TTC549 (cell line): Measurements from ENCODE around the gene CD44.

ENCODE experiments used
- FAIRE-seq: peaks from 2 replicates; lab custom pipeline; 2012; peaks lifted over from hg19 to GRCh38; lab: Jason Lieb, UNC

Gene CD44

GRCh38 chr11:35141071-35141470 is 2.1 kb downstream of the CD44 start:
- FAIRE-seq = no peak

GRCh38 chr11:35141571-35141971 is 2.6 kb downstream of the CD44 start:
- no peak for FAIRE-seq

GRCh38 chr11:35142481-35143075 is 3.6 kb downstream of the CD44 start:
- no peak for FAIRE-seq

GRCh38 chr11:35143297-35144135 is 4.5 kb downstream of the CD44 start:
- no peak for FAIRE-seq

GRCh38 chr11:35144136-35144741 is 5.3 kb downstream of the CD44 start:
- FAIRE-seq = no peak

GRCh38 chr11:35144806-35145205 is 5.8 kb downstream of the CD44 start:
- no peak for FAIRE-seq

GRCh38 chr11:35145271-35145670 is 6.3 kb downstream of the CD44 start:
- no peak for FAIRE-seq

- no peak for FAIRE-seq
Measured at GRCh38 chr11:35146074-35146521, 7.1 kb downstream of the CD44 start.

GRCh38 chr11:35146711-35147110 is 7.7 kb downstream of the CD44 start:
- no peak for FAIRE-seq

- no peak for FAIRE-seq
Measured at GRCh38 chr11:35147235-35147634, 8.3 kb downstream of the CD44 start.

GRCh38 chr11:35148163-35148837 is 9.3 kb downstream of the CD44 start:
- FAIRE-seq = no peak

GRCh38 chr11:35150454-35150853 is 11.5 kb downstream of the CD44 start:
- no peak for FAIRE-seq

- FAIRE-seq = no peak
Measured at GRCh38 chr11:35151241-35151640, 12.3 kb downstream of the CD44 start.

- no peak for FAIRE-seq
Measured at GRCh38 chr11:35151683-35152280, 12.8 kb downstream of the CD44 start.

- FAIRE-seq = no peak
Measured at GRCh38 chr11:35152575-35152974, 13.6 kb downstream of the CD44 start.

GRCh38 chr11:35153280-35153679 is 14.3 kb downstream of the CD44 start:
- FAIRE-seq = no peak

- no peak for FAIRE-seq
Measured at GRCh38 chr11:35154952-35155351, 16.0 kb downstream of the CD44 start.

- no peak for FAIRE-seq
Measured at GRCh38 chr11:35155677-35156076, 16.7 kb downstream of the CD44 start.

GRCh38 chr11:35157814-35158700 is 19.1 kb downstream of the CD44 start:
- no peak for FAIRE-seq

GRCh38 chr11:35158701-35159510 is 19.9 kb downstream of the CD44 start:
- no peak for FAIRE-seq
